HG03575 (cell line): ENCODE results near the gene ENG.

Source experiments
- ATAC-seq: cut with Tn5 transposase; IDR thresholded peaks from one replicate; pipeline ENCODE4 v1.9.1; 2021; ENCODE audit not compliant: unreplicated experiment, insufficient number of reproducible peaks, low FRiP score; ENCODE audit errors: extremely low read depth

The ENG gene

GRCh38 chr9:127803507-127804352 is 50.7 kb downstream of the ENG start:
- no peak for ATAC-seq

- no peak for ATAC-seq
Observed at GRCh38 chr9:127802576-127803443, 51.6 kb downstream of the ENG start, which contains the start of gene FPGS. FPGS (plus strand) TSS chr9:127802882; CDS start chr9:127802925, 43 bp downstream.

- ATAC-seq: no peak
Observed at GRCh38 chr9:127801955-127802575, 52.4 kb downstream of the ENG start.

GRCh38 chr9:127796852-127797370 is 57.5 kb downstream of the ENG start:
- ATAC-seq: no peak

GRCh38 chr9:127796225-127796813 is 58.1 kb downstream of the ENG start:
- ATAC-seq: no peak

GRCh38 chr9:127794001-127794791 is 60.3 kb downstream of the ENG start:
- ATAC-seq: no peak

- ATAC-seq: no peak
Observed at GRCh38 chr9:127793093-127793708, 61.3 kb downstream of the ENG start.

- ATAC-seq: no peak
Observed at GRCh38 chr9:127792417-127793031, 61.9 kb downstream of the ENG start.

- no peak for ATAC-seq
Observed at GRCh38 chr9:127791085-127791484, 63.4 kb downstream of the ENG start.

GRCh38 chr9:127790094-127790855 is 64.2 kb downstream of the ENG start:
- no peak for ATAC-seq

GRCh38 chr9:127789179-127789578 is 65.3 kb downstream of the ENG start:
- no peak for ATAC-seq

- ATAC-seq: no peak
Observed at GRCh38 chr9:127788337-127789011, 66.0 kb downstream of the ENG start.

- ATAC-seq: no peak
Observed at GRCh38 chr9:127786773-127787104, 67.7 kb downstream of the ENG start.

- ATAC-seq: no peak
Observed at GRCh38 chr9:127785933-127786772, 68.3 kb downstream of the ENG start, which contains the start of gene CDK9. CDK9 (plus strand) TSS chr9:127786034; CDS start chr9:127786149, 115 bp downstream.
